Endometrial microvascular endothelial cells (primary cell): ENCODE measurements around the gene MRPS14. TPM values are rescaled to one million over a fixed set of nuclear protein-coding genes. Genes with fewer than 3 reads are reported as not detected.
"Not testable (repeated sequence)": the region's sequence is repeated elsewhere in the genome, so short reads cannot be mapped to it uniquely, and the experiment has no call there.

Experiments used
- in situ Hi-C: cut with HindIII; loops from 2 replicates; pipeline ENCODE4 v1.10.0; 2017; ENCODE audit warnings: low sequenced_read_pairs, low pct_unique_long_range_greater_than_20kb; ENCODE audit errors: inconsistent ontology term
- total RNA-seq: library from RNA; depleted of rRNA; stranded (reverse); fragments of >200 nt; gene quantifications from one replicate; pipeline ENCODE4 v1.2.3, GENCODE V29; 2015; ENCODE audit errors: inconsistent ontology term

The MRPS14 gene
- total RNA-seq, 1 donor from 2014 or later = 16.1 TPM

- in situ Hi-C loops = no loop called here
Measured at GRCh38 chr1:175034775-175035174, 11.6 kb upstream of the MRPS14 start.

- in situ Hi-C loops = no loop called here
Measured at GRCh38 chr1:175033953-175034352, 10.7 kb upstream of the MRPS14 start.

GRCh38 chr1:175024773-175025172 is 1.5 kb upstream of the MRPS14 start:
- in situ Hi-C loops = no loop called here

- in situ Hi-C loops = not testable (repeated sequence)
Measured at GRCh38 chr1:175023922-175024242, 657 bp upstream of the MRPS14 start.

GRCh38 chr1:175019524-175019923 is 3.7 kb downstream of the MRPS14 start:
- in situ Hi-C loops = no loop called here

GRCh38 chr1:175015243-175015642 is 8.0 kb downstream of the MRPS14 start:
- in situ Hi-C loops = no loop called here

GRCh38 chr1:175013445-175013844 is 9.8 kb downstream of the MRPS14 start:
- in situ Hi-C loops = no loop called here

- in situ Hi-C loops = no loop called here
Measured at GRCh38 chr1:175009532-175009931, 13.7 kb downstream of the MRPS14 start.

GRCh38 chr1:175005085-175005783 is 18.0 kb downstream of the MRPS14 start:
- in situ Hi-C loops = no loop called here

GRCh38 chr1:175003521-175003920 is 19.7 kb downstream of the MRPS14 start:
- in situ Hi-C loops = no loop called here

GRCh38 chr1:175002910-175003517 is 20.2 kb downstream of the MRPS14 start:
- in situ Hi-C loops = no loop called here

- in situ Hi-C loops = no loop called here
Measured at GRCh38 chr1:175000697-175001187, 22.5 kb downstream of the MRPS14 start.

- in situ Hi-C loops = no loop called here
Measured at GRCh38 chr1:174999936-175000696, 23.1 kb downstream of the MRPS14 start, which contains the start of gene CACYBP. Gene CACYBP, plus strand, starts transcription at chr1:174999947. Its CDS starts 234 bp downstream, at chr1:175000181.

GRCh38 chr1:174999216-174999935 is 23.8 kb downstream of the MRPS14 start:
- in situ Hi-C loops = no loop called here

GRCh38 chr1:174998569-174999215 is 24.5 kb downstream of the MRPS14 start:
- in situ Hi-C loops = no loop called here

- in situ Hi-C loops = no loop called here
Measured at GRCh38 chr1:174997041-174997440, 26.2 kb downstream of the MRPS14 start.

GRCh38 chr1:174996476-174996875 is 26.7 kb downstream of the MRPS14 start:
- in situ Hi-C loops = no loop called here

GRCh38 chr1:174995916-174996315 is 27.3 kb downstream of the MRPS14 start:
- in situ Hi-C loops = no loop called here

GRCh38 chr1:174995121-174995520 is 28.1 kb downstream of the MRPS14 start:
- in situ Hi-C loops = no loop called here
